ENCODE results near the gene GALNT9.

Gene GALNT9

DNA sequence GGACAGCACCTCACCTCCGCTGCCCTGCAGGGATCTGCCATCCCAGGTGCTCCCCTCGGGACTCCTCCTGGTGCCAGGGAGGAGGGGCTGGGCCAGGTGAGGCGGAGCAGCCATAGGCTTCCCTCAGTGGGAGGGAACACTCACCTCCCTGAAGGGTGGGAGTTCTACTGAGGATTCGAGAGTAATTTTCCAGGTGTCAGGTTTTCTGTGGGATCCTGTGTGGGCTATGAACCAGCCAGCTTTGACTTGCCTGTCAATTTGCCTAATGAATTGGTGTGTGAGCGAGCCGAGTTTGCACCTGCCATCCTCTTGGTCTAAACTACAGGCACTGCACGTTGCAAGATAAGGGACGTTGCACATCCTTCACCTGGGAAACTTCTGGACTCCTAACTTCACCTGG lies 134.8 kb downstream of the GALNT9 start:
- DNase-seq, result no peak

DNA sequence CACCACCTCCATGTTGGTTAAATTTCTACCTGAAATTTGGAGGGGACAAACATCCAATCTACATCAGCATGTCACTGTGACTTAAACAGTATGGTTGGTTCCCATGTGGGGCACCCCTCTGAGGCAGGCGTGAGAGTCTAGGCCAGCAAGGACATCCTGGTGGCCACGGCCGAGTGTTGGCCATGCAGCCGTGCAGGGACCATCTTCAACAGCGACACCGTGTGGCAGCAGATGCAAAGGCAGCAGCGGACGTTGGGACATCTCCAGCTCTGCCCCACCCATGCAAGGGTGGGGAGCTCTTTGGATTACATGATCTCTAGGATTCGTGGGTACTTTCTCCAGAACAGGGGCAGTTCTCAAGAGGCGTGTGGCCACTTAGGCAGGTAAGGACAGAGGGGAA lies 135.3 kb downstream of the GALNT9 start:
- peak; percentile 76 for DNase-seq

DNA sequence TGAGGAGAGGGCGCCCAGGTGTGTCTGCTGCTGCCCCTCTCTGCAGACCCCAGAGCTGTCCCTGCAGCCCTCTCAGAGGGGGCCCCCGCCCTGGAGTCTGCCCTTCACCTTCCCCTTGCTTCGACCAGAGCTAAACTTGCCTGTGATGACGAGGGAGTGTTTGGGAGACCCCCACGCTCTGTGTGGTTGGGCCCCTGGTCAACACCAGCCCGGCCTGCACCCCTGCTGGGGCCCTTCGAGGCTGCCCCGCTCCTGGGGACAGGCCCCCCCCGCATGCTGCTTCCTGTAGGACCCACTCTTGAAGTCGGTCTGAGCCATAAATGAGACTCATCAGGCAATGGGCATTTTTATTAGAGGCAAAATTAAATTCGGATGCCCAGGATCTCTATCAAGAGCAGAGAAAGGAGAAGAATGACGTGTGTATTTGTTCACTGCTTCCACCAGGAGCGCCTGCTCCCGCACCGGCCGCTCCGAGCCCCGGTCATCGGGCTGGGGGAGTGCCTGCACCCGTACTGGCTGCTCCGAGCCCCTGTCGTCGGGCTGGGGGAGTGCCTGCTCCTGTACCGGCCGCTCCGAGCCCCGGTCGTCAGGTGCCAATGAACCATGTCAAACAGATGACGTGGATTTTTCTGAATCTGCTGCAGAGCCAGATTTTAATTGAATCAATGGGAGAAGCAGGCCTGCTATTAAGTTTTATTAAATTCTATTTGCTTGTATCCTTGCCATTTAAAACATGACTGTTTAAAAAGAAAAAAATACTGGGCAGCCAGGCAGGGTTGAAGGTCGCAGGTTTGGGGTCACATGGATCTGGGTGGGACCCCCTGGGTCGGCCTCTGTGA lies 137.5 kb downstream of the GALNT9 start:
- no peak for DNase-seq

DNA sequence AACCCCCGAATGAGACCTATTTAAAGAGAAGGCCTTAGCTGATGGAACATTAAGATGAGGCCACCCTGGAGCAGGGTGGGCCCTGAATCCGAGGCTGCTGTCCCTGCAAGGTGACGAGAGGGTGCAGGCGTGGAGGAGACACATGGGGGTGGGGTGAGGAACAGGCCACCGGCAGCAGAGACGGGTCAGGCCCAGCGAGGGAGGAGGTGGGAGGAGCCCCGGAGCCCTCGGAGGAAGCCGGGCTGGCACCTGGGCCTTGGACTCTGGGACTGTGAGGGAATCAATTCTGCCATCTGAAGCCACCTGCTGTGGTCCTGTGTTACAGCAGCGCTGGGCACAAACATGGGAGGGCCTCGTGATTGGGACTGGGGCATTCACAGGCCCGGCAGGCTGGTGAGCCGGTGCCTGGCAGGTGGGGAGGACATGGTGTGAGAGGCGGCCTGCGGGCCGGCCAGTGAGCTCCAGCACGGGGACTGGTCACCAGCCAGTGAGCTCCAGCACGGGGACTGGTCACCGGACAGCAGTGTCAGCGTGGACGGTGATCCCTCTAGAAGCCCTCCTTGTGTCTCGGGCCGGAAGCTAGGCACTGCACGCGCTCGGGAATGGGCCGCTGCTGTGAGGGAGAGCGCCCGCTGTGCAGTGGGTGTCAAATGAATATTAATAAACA lies 138.4 kb downstream of the GALNT9 start:
- no peak for DNase-seq

DNA sequence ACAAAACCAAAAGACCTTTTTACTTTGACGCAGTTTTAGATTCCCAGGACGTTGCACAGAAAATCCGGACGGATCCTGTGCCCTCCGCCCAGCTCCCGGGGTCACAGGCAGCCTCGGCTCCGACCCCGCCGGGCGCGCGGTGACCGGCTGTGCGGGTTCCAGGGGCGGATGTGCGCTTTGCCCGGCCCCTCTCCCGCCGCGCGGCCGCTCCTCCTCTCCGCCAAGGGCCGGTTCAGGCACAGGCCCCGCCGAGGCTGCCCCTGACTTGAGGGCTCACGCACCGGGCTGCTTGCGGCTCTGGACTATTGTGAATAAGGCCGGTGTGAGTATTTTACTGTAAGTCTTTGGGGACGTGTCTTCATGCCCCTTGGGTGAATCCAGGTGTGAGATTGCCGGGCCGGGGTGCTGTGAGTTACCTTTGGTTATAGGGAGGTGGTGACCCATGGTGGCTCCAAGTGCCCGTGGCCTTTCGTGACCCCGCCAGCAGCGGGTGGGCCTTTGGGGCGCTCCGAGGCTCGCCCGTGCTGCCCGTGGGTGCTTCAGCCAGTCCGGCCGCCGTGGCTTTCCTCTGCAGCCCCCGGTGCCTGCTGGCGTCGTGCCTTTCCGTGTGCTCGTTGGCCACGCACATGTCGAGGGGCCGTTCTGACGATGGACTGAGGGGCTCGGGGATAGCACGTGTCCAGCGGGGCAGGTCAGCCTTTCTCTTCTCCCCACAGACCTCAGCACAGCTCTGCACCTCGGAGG lies 139.2 kb downstream of the GALNT9 start:
- peak; percentile 65 for DNase-seq

DNA sequence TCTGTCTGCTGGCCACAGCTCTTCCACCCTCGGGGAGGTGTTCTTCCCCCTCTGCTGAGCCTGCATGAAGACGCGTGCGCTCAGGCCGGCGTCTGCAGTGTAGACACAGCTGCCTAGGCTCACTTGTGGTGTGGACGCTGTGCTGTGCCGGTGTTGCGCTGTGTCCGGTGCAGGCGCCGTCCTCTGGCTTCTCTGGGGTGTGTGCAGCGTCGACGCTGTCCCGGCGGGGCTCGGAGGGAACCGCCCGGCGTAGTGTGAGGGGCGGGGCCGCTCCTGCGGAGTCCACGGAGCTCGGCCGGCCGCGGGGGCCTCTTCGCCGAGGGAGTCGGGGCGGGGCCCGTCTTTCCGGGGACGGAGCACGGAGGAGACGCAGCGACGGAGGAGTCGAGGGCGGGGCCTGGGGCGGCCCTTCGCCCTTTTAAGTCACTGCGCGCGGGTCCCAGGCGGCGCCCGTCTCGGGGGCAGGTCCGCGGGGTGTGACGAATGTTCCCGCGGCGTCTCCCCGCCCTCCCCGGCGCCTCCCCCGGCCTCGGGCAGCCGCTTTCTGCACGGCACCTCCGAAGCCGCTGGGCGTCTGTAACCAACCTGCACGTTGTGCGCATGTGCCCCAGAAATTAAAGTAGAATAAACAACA lies 139.9 kb downstream of the GALNT9 start:
- peak; percentile 94 for DNase-seq

DNA sequence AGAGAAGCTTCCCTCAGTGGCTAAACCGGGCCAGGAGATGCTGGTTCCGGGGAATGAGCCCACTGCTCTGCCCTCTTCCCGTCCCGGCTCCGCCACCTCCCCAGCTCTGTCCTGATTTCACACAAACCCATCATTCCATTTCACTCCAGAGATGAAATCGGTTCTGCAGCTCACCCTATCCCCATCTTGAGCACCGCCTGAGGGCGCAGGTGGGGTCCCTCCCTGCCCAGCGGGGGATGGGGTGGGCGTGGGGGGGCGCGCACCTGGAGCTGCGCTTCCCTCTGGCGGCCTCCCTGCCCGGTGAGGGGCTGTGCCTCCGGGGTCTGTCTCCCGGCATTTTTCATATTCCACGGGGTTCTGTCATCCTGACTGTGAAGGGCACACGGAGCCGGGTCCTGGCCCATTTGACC lies 140.5 kb downstream of the GALNT9 start:
- DNase-seq, result no peak

DNA sequence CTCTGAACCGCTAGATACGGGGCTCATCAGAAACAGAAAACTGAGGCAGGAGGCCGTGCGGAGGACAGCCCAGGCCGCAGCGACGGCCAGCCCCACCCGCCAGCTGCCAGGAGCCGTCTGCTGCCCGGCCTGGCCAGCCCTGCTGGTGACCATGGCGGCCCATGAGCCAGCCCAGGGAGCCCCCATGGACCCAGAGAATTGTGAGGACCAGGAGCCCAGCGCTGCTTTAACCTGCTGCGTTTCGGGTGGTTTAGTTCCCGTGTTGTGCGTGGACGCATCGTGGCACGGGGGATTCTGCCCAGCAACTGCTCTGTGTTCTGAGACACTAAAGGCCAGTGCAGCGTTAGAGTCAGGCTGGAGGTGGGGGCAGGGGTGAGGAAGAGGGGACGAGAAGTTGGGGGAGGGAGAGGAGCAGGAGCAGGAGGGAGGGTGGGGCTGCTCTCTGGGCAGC lies 140.9 kb downstream of the GALNT9 start:
- DNase-seq, result no peak

DNA sequence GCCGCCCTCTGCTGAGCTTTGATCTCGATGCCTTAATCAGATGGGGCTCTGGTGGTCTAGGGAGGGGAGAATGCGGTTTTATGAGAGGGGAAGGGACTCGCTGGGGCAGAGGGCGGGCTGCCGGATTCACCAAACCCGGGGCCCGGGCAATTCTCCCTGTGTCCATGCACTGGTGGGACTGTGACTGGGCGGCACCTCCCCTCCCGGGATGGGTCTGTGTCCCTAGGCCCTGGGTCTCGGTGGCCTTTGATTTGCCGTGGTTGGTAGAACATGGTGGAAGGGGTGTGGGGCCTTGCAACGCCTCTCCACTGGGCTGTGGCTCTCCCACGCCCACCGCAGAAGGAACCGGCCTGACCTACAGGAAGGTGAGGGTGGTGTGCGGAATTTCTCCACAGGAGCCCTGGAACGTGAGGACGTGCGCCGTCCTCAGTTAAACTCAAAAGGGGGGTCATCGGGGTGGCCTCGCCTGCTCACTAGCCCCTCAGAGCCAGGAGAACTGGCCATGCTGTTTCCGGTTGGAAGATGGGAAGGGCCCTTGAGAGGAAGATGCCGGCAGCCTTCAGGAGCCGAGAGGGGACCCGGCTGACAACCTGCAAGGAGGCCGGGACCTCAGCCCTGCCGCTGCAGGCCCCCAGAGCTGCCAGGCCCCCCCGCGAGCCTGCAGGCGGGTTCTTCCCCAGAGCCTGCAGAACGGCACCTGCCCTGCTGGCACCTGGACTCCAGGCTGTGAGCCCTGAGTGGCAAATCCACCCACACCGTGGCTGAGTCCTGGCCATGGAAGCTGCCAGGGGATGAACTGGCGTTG lies 141.5 kb downstream of the GALNT9 start:
- DNase-seq, result no peak

DNA sequence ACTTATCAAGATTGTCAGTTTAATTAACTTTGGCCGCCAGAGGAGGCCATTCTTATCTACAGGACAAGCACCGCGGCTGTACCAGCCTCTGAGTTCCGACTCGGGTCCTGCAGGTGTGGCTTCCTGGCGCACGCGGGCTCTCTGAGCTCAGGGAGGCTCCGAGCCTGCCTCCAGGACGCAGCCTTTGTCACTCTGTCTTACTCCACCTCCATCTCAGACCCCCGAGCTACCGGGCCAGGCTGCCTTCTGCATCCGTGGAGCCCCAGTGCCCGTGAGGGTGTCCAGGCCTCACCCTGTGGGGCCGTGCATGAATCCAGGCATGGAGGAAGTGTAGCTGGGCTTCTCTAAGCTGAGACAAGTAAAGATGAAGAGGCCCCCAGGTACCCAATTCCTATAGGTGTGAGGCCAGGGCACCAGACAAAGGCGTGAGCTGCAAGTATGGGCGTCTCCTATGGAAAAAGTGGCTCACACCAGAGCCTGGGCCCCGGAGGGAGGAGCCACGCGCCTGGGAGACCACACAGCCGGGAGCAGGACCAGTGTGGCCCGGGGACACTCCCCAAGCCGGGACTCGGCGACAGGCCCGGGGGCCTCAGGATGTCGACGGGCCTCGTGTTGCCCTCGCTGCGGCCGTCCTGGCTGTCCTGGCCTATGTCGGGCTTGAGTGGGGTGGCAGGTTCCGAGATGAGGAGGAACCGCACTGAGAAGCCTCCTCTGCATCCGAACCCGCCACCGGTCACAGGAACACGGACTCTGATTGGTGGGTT lies 142.3 kb downstream of the GALNT9 start:
- no peak for DNase-seq

DNA sequence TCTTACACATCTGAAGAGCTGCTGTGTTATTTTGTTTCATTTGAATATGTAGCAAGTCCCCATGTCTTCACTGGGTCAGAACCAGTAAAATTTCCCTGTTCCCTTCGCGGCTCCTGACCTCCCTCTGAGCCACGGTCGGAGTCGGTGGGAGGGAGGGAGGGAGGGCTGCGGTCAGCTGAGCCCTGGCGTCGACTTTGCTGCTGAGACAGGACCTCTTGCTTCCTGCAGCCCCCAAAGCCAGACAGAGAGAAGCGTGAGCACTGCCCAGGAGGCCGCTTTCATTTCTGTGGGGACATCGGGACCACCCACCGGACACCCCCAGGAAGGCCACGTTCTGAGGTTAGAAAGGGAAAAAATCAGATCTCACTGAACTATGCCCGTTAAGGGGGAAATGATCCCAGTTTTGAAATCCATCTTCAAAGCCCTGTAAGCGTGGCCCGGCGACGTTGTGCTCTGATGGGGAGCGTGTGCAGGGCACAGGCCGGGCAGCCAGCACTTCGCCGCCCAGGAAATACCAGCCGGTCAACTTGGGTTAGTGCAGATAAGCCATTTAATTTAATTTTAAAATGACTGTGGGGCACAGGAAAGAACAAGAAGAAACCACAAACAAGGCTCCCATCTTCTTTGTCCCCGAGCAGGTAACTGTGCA lies 143.1 kb downstream of the GALNT9 start:
- DNase-seq, result no peak

DNA sequence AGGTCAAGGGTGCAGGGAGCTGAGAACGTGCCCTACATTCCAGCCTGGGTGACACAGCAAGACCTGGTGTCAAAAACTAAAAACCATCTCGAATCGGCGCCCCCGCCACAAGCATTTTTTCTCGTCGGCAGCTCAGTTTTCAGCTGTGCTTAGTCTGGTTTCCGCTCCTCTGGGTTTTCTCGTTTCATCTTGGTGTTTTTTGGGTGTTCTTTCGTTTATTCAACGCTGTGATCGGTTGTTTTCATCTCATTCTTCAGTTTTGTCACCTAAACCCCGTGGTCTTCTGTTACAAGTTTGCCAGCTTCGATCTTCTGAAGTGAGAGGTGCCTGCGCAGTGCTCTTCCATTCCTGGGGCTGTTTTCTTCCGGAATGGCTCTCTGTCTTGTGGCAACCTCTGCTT lies 143.7 kb downstream of the GALNT9 start:
- no peak for DNase-seq

DNA sequence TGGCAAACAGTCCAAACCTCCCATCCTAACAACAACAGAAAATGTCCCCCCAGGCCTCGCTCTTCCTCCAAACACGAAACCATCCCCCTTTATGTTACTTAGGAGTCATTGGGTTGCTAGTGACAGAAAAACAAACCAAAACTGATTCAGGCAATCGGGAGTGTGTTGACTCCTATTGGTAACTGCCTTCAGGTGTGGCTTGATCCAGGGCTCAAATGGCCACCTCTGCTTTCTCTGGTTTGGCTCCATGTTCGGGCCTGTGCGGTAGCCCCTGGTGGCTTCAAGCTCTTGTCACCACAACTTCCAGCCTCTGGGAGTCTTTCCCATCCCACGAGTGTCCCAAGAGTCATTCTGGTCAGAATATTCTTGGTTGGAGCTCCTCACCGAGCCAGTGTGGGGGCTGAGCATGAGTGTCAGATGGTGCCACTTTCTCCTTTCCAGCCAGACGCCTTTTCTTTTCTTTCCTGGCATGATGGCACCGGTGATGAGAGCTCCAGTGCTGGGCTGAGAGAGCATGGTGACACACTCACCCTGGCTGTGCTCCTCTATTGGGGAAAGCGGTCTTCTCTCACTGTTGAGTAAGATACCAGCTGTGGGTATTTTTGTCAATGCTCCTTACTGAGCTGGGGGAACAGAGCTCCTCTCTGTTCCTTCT lies 146.6 kb downstream of the GALNT9 start:
- no peak for DNase-seq

DNA sequence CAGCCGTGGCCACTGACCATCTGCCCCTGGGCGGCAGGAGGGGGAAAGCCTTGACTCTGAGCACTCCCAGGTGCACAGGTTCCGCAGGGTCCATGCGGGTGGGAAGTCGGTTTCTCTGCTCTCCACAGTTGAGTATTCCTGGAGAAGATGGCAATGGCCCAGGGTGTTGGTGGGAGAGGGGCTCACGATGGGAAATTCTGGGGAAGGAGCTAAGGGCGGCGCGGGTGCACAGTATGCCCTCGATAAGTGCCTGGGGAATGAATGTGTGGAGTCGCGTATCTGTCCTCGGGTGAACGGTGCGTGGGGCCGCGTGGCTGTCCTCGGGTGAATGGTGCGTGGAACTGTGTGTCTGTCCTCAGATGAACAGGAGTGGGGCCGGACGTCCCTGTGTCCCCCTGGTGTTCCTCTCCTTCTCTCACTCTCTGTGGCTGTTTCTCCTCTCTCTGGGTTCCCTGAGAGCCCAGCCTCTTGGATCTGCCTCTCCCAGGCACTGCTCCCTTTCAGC lies 147.1 kb downstream of the GALNT9 start:
- no peak for DNase-seq

DNA sequence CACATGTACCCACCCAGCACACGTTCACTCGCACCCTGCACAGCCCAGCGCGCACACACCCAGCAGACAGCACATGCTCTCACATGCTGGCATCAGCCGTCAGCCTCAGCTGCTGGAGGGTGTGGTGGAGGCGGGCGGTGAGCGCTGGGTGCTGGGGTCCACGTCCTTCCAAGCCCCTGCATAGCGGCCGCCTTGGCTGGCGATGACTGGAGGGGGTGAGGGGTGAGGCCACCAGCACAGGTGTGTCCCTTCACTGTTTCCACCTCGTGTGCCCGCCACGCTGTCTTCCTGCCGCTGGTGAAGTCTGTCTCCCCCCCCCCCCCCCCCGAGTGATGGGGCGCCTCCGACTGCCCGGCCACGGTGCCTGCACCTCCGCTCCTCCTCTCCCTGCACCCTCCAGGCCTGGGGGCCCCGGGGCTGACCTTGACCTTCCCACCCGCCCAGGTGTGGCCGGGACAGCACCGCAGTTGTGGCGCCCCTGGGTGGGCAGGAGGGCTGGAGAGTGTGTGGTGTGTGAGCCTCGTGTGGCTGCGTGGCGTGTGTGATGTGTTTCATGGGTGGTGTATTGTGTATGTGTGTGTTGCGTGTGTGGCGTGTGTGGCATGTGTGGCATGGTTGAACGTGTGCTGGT lies 147.7 kb downstream of the GALNT9 start:
- DNase-seq, result no peak

DNA sequence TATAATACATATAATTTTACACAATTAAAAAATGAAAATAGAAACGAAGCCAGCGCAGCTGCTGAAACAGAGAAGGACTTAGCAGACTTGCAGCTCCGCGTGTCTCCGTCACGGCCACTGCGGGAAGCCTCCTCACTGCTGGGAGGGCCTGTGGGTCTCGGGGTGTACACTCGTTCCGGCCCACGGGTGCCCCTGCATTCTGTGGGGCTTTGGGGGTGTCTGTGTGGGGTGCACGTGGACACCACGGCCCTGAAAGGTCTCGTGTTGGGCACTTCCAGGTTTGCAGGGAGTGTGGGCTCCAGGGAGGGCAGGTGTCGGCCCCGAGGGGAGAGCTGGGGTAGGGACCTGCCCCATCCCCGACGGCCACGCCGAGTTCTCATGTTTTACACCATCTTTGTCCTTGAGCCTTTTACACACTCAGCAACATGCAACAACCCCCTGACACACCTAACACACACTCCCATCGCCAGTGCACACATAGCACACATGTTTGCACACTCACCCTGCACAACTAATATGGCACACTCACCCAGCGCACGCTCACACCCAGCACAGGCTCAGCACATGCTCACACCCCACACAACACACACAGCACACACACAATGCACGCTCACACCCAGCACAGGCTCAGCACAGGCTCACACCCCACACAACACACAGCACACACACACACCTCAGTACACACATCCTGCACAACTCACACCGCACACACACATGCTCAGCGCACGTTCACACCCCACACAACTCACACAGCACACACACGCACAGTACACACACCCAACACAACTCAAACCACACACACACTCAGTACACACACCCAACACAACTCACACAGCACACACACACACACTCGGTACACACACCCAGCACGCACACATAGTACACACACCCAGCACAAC lies 148.5 kb downstream of the GALNT9 start:
- no peak for DNase-seq

DNA sequence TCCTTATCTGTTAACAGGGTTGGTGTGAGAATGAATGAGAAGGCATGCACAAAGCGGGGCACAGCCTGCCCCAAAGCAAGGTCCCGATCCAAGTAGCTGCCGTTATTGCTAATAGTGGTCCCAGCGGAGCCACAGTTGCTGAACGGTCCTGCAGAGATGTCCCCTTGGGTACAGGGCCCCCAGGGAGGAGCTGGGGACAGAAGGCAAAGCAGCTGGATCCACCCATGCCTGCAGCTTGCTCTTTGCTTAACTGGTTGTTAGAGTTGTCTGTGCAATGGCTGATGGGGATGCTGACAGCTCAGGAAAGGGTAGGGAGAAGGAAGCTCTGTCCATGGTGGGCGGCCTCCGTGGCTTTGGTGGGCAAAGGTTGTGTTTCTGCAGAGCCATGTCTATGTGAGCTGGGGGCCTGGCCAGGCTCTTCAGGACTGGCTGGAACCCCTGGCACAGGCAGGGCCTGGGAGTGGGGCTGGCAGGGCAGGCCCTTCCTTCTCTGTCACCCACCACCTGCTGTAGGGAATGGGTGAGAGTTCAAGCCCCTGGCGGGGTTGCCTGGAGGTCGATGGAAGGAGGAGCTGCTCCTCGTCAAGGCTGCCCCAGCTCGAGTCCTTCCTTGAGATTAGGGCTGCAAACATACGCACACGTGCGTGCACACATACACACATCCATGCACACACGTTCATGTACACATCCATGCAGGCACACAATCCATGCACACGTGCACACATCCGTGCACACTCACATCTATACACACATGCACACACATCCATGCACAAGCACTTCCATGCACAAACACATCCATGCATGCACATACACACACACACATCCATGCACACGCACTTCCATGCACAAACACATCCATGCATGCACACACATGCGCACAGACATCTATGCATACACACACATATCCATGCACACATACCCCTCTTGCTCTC lies 149.7 kb downstream of the GALNT9 start:
- no peak for DNase-seq
